Thymus (tissue), 14 donors: ENCODE measurements around the gene SRP68. TPM values are rescaled to one million over a fixed set of nuclear protein-coding genes. Genes with fewer than 3 reads are reported as not detected.

ENCODE experiments used
- DNase-seq, 9 donors: peaks; one replicate each; pipeline ENCODE4 v3.0.0-alpha.2; 2013; ENCODE audit warnings: low spot score in 9 of 9, low read depth in 6 of 9, missing footprints in 1 of 9
- H3K27ac ChIP-seq, 2 donors: one replicate each; pipeline ENCODE4 v1.5.1; 2013; ENCODE audit warnings: control low read depth in 1 of 2, low read depth in 1 of 2, low read length in 1 of 2, mild to moderate bottlenecking in 1 of 2, moderate library complexity in 1 of 2
- H3K27me3 ChIP-seq, 2 donors: one replicate each; pipeline ENCODE4 v1.5.1; 2013; ENCODE audit warnings: low read length in 1 of 2; ENCODE audit not compliant: control insufficient read depth in 2 of 2, insufficient read depth in 1 of 2
- H3K36me3 ChIP-seq, 2 donors: one replicate each; pipeline ENCODE4 v1.5.1; 2013; ENCODE audit warnings: low read length in 1 of 2, mild to moderate bottlenecking in 1 of 2, moderate library complexity in 1 of 2; ENCODE audit not compliant: control insufficient read depth in 2 of 2, insufficient read depth in 2 of 2
- H3K4me1 ChIP-seq, 2 donors: one replicate each; pipeline ENCODE4 v1.5.1; 2013; ENCODE audit warnings: low read length in 2 of 2; ENCODE audit not compliant: control insufficient read depth in 2 of 2, insufficient read depth in 2 of 2
- H3K4me3 ChIP-seq, 2 donors: one replicate each; pipeline ENCODE4 v1.5.1; 2013; ENCODE audit warnings: low read length in 2 of 2, control low read depth in 1 of 2, mild to moderate bottlenecking in 1 of 2
- H3K9me3 ChIP-seq, 2 donors: one replicate each; pipeline ENCODE4 v1.5.1; 2013; ENCODE audit warnings: low read length in 1 of 2, mild to moderate bottlenecking in 1 of 2; ENCODE audit not compliant: control insufficient read depth in 2 of 2, insufficient read depth in 1 of 2
- WGBS: extraction: QIAGEN DNeasy Blood & Tissue Kit; methylation state at CpG from one replicate; pipeline ENCODE4 v1.1.7; 2013; 5-methylcytosine and 5-hydroxymethylcytosine counted together
- long read RNA-seq, 10 donors: transcript quantifications; one replicate each; lab custom pipeline, GENCODE V29; 2026
- polyA plus RNA-seq: library from polyadenylated mRNA; stranded (reverse); fragments of 200-250 nt; gene quantifications from one replicate; pipeline ENCODE4 v1.2.3, GENCODE V29; 2013
- total RNA-seq: library from RNA; stranded (reverse); fragments of 120-200 nt; gene quantifications from one replicate; pipeline ENCODE4 v1.2.4, GENCODE V29; 2013
- donor health status: healthy.

SRP68 gene
- total RNA-seq (19.9 TPM), polyA plus RNA-seq (47.6 TPM)
- long read RNA-seq, donor 1, partial matches to known transcripts, result 0 of 1 reads
- long read RNA-seq, donor 1, other reads (novel, unspliced or antisense), result 0 of 1 reads
- long read RNA-seq, donor 2, result 0 reads
- long read RNA-seq, donor 3, transcript SRP68-201 (16 exons, 2,649 nt), result major isoform, 16 of 17 reads
- long read RNA-seq, donor 3, partial matches to known transcripts, result 0 of 17 reads
- long read RNA-seq, donor 3, other reads (novel, unspliced or antisense), result 0 of 17 reads
- long read RNA-seq, donor 4, partial matches to known transcripts, result 0 of 4 reads
- long read RNA-seq, donor 4, other reads (novel, unspliced or antisense), result 0 of 4 reads
- long read RNA-seq, donor 5, transcript SRP68-201 (16 exons, 2,649 nt), result major isoform, 32 of 34 reads
- long read RNA-seq, donor 5, partial matches to known transcripts, result 0 of 34 reads
- long read RNA-seq, donor 5, other reads (novel, unspliced or antisense), result 0 of 34 reads
- long read RNA-seq, donor 6, transcript SRP68-201 (16 exons, 2,649 nt), result major isoform, 20 of 22 reads
- long read RNA-seq, donor 6, partial matches to known transcripts, result 0 of 22 reads
- long read RNA-seq, donor 6, other reads (novel, unspliced or antisense), result 0 of 22 reads
- long read RNA-seq, donor 7, transcript SRP68-201 (16 exons, 2,649 nt), result major isoform, 15 of 16 reads
- long read RNA-seq, donor 7, partial matches to known transcripts, result 0 of 16 reads
- long read RNA-seq, donor 7, other reads (novel, unspliced or antisense), result 0 of 16 reads
- long read RNA-seq, donor 8, partial matches to known transcripts, result 0 of 3 reads
- long read RNA-seq, donor 8, other reads (novel, unspliced or antisense), result 0 of 3 reads
- long read RNA-seq, donor 9, transcript SRP68-201 (16 exons, 2,649 nt), result major isoform, 9 of 9 reads
- long read RNA-seq, donor 9, partial matches to known transcripts, result 0 of 9 reads
- long read RNA-seq, donor 9, other reads (novel, unspliced or antisense), result 0 of 9 reads
- long read RNA-seq, donor 10, transcript SRP68-201 (16 exons, 2,649 nt), result major isoform, 13 of 13 reads
- long read RNA-seq, donor 10, partial matches to known transcripts, result 0 of 13 reads
- long read RNA-seq, donor 10, other reads (novel, unspliced or antisense), result 0 of 13 reads

DNA sequence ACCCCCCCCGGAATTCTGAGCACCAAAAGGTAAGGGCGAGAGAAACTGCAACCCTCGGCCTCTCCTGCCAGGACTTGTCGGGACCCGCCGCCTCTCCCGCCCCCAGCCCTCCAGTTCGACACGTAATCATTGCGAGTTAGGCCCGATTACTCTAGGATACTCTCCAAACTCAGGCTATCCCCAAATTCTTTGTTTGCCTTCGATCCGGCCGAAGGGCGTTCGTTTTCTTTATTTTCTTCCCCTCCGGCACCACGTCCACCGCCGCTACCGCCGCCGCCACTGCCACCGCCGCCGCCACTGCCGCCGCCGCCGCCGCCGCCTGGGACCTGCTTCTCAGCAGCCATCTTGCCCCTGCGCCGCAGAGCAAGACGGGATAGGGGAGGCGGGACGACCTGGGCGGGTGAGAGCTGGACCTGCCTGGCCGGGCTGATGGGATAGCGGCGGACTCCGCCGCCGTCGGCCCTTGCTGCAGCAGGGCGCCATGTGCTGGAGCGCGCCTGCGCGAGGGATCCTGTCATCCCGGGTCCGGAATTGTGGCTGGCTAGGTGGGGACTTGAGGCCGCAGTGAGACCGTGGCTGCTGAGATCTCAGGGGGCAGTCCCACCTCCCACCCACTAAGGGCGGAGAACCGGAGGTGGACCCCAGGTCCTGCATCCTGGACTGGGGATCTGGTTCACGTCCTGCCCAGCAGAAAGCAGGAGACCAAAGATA is at the start of gene SRP68:
Gene SRP68, minus strand, starts transcription at position 370 of the 711 bp plus-strand sequence. Its CDS starts 26 bp downstream, at position 344.
- WGBS, result under 1% methylated on average over 57 of the region's 57 CpGs
- Histone ChIP-seq H3K4me1 (peaks cover 18 to 33% of the 10 kb centered on the region in 2 donors), H3K9me3 (peaks cover 0 to 7% of the 10 kb centered on the region in 2 donors), H3K4me3 (peak within 1 kb of the TSS; percentile 66 to 73), H3K36me3 (peaks cover 9 to 13% of the 10 kb centered on the region in 2 donors), H3K27me3 (peaks cover 38 to 45% of the 10 kb centered on the region in 2 donors), H3K27ac (peak within 1 kb of the TSS; percentile 27 to 44)
- peak in 8 of 9 donors; percentile 50 to 82 (median 66) for DNase-seq

DNA sequence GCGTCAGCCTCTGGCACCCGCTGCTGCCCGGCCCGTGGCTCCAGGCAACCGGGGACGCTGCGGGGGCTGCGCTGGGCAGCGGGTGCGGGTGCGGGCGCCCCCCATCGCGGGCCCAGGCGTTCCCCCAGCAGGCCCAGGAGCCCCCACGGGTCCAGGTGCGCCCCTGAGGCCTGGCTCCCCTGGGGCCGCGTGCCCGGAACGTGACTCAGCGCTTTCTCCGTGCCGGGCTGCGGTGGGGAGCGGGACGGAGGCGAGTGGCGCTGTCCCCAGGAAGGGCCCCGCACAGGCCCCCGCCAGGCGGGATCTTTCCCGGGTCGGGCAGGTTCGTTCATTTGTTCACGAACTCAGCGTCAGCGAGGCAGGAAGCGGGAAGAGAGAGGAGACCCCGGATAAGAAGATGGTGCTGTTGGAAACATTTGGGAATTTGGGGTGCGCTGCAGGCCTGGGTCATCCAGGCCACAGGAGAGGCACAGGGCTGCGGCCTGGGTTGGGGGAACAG is 49.7 kb upstream of the SRP68 start:
- no peak overlapping the region for H3K27ac ChIP-seq
- peaks cover 3 to 12% of the 10 kb centered on the region in 2 donors for H3K4me1 ChIP-seq
- WGBS, result 20% methylated on average over 42 of the region's 42 CpGs
- no peak for DNase-seq
- peak overlapping the region; percentile 22 to 39 for H3K4me3 ChIP-seq
- H3K27me3 ChIP-seq, result peaks cover 7 to 12% of the 10 kb centered on the region in 2 donors
- H3K36me3 ChIP-seq, result no peaks in the 10 kb centered on the region
- H3K9me3 ChIP-seq, result no peaks in the 10 kb centered on the region

- DNase-seq, result no peak
- no peak overlapping the region for H3K27ac ChIP-seq
- peaks cover 3 to 12% of the 10 kb centered on the region in 2 donors for H3K4me1 ChIP-seq
- H3K9me3 ChIP-seq, result no peaks in the 10 kb centered on the region
- WGBS, result 96% methylated on average over 5 of the region's 5 CpGs
- H3K36me3 ChIP-seq, result no peaks in the 10 kb centered on the region
- peaks cover 7 to 12% of the 10 kb centered on the region in 2 donors for H3K27me3 ChIP-seq
- no peak overlapping the region for H3K4me3 ChIP-seq
Observed at GRCh38 chr17:76120658-76121008, 48.3 kb upstream of the SRP68 start.

DNA sequence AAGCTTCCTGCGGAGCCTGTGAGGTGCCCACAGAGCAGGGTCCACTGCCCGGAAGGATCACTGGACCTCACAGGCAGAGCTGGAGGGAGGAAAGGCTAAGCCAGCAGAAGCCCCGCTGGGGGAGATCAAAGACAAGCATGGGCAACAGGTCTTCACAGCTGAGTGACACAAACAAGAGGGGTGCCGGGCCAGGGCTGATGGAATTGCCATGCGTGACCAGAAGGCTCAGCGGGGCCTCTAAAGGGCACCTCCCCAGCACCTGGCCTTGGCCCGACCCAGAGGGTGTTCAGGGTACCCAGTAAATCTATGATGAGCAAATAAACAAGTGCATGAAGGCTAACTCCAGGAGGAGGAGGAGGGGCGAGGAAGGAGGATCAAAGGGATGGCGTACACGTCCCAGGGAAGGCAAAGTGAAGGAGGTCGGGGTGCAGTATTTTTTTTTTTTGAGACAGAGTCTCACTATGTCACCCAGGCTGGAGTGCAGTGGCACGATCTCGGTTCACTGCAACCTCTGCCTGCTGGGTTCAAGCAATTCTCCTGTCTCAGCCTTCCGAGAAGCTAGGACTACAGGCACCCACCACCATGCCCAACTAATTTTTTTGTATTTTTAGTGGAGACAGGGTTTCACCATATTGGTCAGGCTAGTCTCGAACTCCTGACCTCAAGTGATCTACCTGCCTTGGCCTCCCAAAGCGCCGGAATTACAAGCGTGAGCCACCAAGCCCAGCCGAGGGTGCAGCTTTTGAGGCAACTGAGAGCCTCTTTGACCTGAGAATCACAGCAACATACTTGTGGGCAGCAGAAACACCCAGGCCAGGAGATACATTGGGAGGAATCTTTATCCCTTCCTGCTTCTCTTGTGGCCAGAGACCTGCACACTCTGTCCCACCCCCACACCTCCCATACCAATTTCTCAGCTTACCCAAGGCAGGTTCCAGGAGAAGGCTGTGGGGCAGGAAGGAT is 47.4 kb upstream of the SRP68 start:
- H3K4me3 ChIP-seq, result no peak overlapping the region
- H3K27ac ChIP-seq, result no peak overlapping the region
- H3K4me1 ChIP-seq, result peaks cover 3 to 12% of the 10 kb centered on the region in 2 donors
- no peak for DNase-seq
- 91% methylated on average over 19 of the region's 19 CpGs for WGBS
- no peaks in the 10 kb centered on the region for H3K36me3 ChIP-seq
- peaks cover 7 to 12% of the 10 kb centered on the region in 2 donors for H3K27me3 ChIP-seq
- H3K9me3 ChIP-seq, result no peaks in the 10 kb centered on the region

DNA sequence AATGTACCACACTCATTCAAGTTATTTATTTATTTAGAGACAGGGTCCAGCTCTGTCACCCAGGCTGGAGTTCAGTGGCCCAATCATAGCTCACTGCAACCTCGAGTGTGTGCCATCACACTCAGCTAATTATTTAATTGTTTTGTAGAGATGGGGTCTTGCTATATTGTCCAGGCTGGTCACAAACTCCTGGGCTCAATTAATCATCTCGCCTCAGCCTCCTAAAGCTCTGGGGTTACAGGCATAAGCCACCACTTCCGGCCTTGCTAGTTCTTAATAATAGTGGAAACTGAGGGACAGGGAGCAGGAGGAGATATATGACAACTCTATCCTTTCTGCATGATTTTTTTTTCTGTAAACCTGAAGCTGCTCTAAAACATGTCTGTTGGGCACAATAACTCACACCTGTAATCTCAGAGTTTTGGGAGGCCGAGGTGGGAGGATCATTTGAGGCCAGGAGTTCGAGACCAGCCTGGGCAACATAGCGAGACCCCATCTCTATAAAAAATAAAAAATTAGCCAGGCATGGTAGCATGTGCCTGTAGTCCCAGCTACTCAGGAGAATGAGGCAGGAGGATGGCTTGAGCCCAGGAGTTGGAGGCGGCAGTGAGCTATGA is 42.9 kb upstream of the SRP68 start:
- Histone ChIP-seq H3K27ac (no peak overlapping the region), H3K4me1 (no peaks in the 10 kb centered on the region), H3K27me3 (peaks cover 0 to under 1% of the 10 kb centered on the region in 2 donors), H3K9me3 (no peaks in the 10 kb centered on the region), H3K36me3 (no peaks in the 10 kb centered on the region), H3K4me3 (no peak overlapping the region)
- no peak for DNase-seq
- 96% methylated on average over 7 of the region's 7 CpGs for WGBS

GRCh38 chr17:76111956-76112355 is 39.6 kb upstream of the SRP68 start:
- WGBS, result 81% methylated on average over 2 of the region's 2 CpGs
- no peaks in the 10 kb centered on the region for H3K9me3 ChIP-seq
- no peaks in the 10 kb centered on the region for H3K36me3 ChIP-seq
- DNase-seq, result no peak
- H3K27me3 ChIP-seq, result no peaks in the 10 kb centered on the region
- no peak overlapping the region for H3K4me3 ChIP-seq
- H3K4me1 ChIP-seq, result no peaks in the 10 kb centered on the region
- no peak overlapping the region for H3K27ac ChIP-seq

DNA sequence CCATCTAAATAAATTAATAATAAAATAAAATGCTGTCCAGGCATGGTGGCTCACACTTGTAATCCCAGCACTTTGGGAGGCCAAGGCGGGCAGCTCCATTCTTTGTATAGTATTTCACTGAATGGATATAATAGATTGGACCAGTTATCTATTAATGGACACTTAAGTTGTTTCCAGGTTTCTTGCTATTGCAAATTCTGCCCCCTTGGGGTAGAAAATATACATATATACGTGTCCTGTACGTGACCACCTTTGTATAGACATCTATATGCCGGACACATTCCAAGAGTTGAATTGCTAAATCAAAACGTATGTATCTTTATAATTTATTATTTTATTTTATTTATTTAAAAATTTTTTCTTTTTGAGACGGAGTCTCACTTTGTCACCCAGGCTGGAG is 35.2 kb upstream of the SRP68 start:
- H3K9me3 ChIP-seq, result peaks cover 0 to 8% of the 10 kb centered on the region in 2 donors
- WGBS, result 91% methylated on average over 6 of the region's 6 CpGs
- H3K27me3 ChIP-seq, result no peaks in the 10 kb centered on the region
- peaks cover 14 to 16% of the 10 kb centered on the region in 2 donors for H3K4me1 ChIP-seq
- DNase-seq, result peak in 1 of 9 donors; percentile 35
- no peaks in the 10 kb centered on the region for H3K36me3 ChIP-seq
- H3K27ac ChIP-seq, result no peak overlapping the region
- H3K4me3 ChIP-seq, result no peak overlapping the region
